SW480 (cell line): ENCODE data around the gene TMEM164.

Source experiments
- DNase-seq: peaks from one replicate; pipeline ENCODE4 v3.0.0-alpha.2; 2016; ENCODE audit warnings: low spot score

TMEM164 gene

GRCh38 chrX:110167952-110168451 lies 165.1 kb downstream of the TMEM164 start:
- no peak for DNase-seq

GRCh38 chrX:110168585-110168984 lies 165.7 kb downstream of the TMEM164 start:
- no peak for DNase-seq

GRCh38 chrX:110170029-110170428 lies 167.1 kb downstream of the TMEM164 start:
- DNase-seq: no peak

- no peak for DNase-seq
Measured at GRCh38 chrX:110171442-110171841, 168.5 kb downstream of the TMEM164 start.

GRCh38 chrX:110172215-110172614 lies 169.3 kb downstream of the TMEM164 start:
- DNase-seq: no peak

GRCh38 chrX:110173192-110174175 lies 170.6 kb downstream of the TMEM164 start:
- DNase-seq: no peak

GRCh38 chrX:110175146-110175545 lies 172.2 kb downstream of the TMEM164 start:
- no peak for DNase-seq

GRCh38 chrX:110175696-110176095 lies 172.8 kb downstream of the TMEM164 start:
- DNase-seq: no peak

- no peak for DNase-seq
Measured at GRCh38 chrX:110178179-110178865, 175.4 kb downstream of the TMEM164 start.

- peak; percentile 15 for DNase-seq
Measured at GRCh38 chrX:110180176-110180927, 177.4 kb downstream of the TMEM164 start.

- DNase-seq: no peak
Measured at GRCh38 chrX:110180928-110181310, 178.0 kb downstream of the TMEM164 start.

GRCh38 chrX:110181459-110182137 lies 178.7 kb downstream of the TMEM164 start:
- no peak for DNase-seq

- no peak for DNase-seq
Measured at GRCh38 chrX:110182362-110182761, 179.4 kb downstream of the TMEM164 start.

GRCh38 chrX:110182865-110183264 lies 180.0 kb downstream of the TMEM164 start:
- no peak for DNase-seq

GRCh38 chrX:110183314-110183713 lies 180.4 kb downstream of the TMEM164 start:
- no peak for DNase-seq

GRCh38 chrX:110188701-110189558 lies 186.0 kb downstream of the TMEM164 start:
- no peak for DNase-seq

- no peak for DNase-seq
Measured at GRCh38 chrX:110192516-110192915, 189.6 kb downstream of the TMEM164 start.

GRCh38 chrX:110194977-110195376 lies 192.1 kb downstream of the TMEM164 start:
- no peak for DNase-seq

GRCh38 chrX:110201799-110202198 lies 198.9 kb downstream of the TMEM164 start:
- no peak for DNase-seq

- DNase-seq: no peak
Measured at GRCh38 chrX:110204986-110205385, 202.1 kb downstream of the TMEM164 start.

- DNase-seq: no peak
Measured at GRCh38 chrX:110208092-110208491, 205.2 kb downstream of the TMEM164 start.
